ENCODE measurements around the gene PTPRU.

DNA sequence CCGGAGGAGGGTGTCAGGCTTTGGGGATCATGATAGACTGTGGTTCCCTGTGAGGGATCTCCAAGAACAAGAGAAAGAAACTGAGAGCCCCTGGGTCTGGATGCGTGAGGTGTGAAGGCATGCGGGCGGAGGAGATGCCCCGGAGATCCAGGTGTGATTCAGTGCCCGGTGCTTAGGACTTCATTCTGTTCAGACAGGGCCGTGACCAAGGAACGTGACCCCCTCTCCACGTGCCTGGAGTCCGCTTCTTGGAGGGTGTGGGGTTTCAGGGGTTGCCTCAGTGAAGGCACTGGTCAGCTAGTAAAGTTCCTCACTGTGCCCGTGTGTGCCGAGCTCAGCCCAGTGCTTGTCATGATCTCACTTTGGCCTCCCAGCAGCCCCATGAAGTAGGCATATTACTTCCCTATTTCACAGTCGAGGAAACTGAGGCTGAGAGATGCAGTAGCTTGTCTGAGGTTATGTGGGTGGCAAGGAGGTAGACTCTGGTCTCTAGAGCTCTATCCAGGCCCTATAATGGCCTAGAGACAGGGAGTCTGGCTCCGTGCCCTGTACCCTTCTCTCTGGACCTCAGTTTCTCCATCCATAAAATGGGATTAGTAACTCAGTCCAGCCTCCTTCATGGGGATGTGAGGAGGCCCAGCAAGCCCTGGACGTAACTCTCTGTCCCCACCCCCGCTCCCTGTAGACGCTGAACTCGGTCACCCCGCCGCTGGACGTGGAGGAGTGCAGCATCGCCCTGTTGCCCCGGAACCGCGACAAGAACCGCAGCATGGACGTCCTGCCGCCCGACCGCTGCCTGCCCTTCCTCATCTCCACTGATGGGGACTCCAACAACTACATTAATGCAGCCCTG, 81.0 kb downstream of the PTPRU start:
- no peak for TF ChIP-seq CTCF (IDR thresholded peaks at IDR 0.05; ENCODE audit: low read depth, low read length)
- no peak for TF ChIP-seq POLR2A (IDR thresholded peaks at IDR 0.05; ENCODE audit: extremely low read depth, insufficient read length)
- TF ChIP-seq MYC (IDR thresholded peaks at IDR 0.05; ENCODE audit: low read depth, low read length) = no peak
